T47D (cell line): ENCODE measurements around the gene FMNL1.

Experiments
- DNase-seq, 2 experiments: peaks; one replicate each; pipeline versions ENCODE4 v3.0.0 to v3.0.0-alpha.2; 2011 to 2012; ENCODE audit warnings: low read depth in 1 of 2, low spot score in 1 of 2
- JUND ChIP-seq: IDR thresholded peaks from 2 replicates; pipeline ENCODE4 v1.6.1; 2012; ENCODE audit warnings: low read depth
- in situ Hi-C: cut with HindIII; loops from 2 replicates; pipeline ENCODE4 v1.10.0; 2016; ENCODE audit warnings: low sequenced_read_pairs, low pct_unique_long_range_greater_than_20kb

The FMNL1 gene

DNA sequence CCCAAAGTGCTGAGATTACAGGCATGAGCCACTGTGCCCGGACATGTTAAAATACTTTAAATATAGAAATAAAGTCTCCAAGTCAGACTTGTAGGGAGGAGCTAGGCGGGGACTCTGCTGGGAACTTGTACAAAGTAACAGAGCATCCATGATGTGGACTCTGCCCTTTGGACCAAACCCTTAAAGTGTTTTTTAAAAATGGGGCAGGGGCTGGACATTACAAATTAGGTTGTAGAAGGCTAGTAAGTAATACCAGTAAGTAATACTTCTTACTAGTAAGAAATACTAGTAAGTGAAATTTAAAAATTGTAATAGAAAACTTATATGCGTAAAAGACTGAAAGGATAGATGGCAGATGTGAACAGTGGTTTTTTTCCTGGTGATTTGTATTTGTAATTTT, 49.9 kb downstream of the FMNL1 start:
- in situ Hi-C loops = no loop called here
- no peak for DNase-seq
- TF ChIP-seq JUND = no peak

GRCh38 chr17:45273551-45273957, 51.9 kb downstream of the FMNL1 start:
- in situ Hi-C loops = no loop called here
- no peak for TF ChIP-seq JUND

DNA sequence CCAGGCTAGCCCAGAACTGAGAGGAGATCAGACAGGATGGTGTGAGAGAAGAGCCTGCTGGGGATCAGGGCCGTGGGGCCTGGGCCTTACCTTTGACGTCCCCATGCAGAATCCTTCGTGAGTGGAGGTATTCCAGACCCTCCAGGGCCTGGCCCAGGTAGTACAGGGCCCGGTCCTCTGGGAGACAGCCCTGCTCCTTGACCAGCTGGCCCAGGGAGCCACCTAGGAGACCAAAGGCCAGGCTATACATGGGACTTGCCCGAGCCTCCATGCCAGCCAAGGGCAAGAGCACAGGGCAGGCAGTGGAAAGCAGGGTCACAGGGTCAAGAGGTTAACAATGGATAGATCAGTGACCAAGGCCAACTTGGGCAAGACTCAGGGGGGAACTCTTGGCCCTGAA, 52.3 kb downstream of the FMNL1 start:
- TF ChIP-seq JUND = no peak
- in situ Hi-C loops = no loop called here
- no peak for DNase-seq

More at GRCh38 chr17:45273551-45273957, 51.9 kb downstream of the FMNL1 start:
- DNase-seq = no peak

DNA sequence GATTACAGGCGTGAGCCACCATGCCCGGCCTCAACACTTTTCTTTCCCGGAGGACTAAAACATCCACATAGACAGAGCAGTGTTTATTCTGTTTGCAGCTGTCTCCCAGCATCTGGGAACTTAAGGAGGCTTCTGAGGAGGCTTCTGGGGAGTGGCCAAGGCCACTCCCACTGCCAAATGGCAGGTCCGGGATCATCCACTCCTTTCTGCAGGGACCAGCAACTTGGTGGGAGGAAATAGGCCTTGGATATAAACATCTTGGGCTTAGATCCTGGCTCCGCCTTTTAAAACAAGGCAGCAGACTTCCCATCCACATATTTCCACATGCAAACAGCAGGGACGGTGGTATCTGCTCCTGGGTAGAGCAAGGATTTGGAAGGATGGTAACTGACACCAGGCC, 54.3 kb downstream of the FMNL1 start:
- no peak for TF ChIP-seq JUND
- no peak for DNase-seq
- in situ Hi-C loops = no loop called here

GRCh38 chr17:45277216-45277849, 55.6 kb downstream of the FMNL1 start:
- DNase-seq = peak; percentile 86 to 94
- TF ChIP-seq JUND = no peak
- in situ Hi-C loops = no loop called here

DNA sequence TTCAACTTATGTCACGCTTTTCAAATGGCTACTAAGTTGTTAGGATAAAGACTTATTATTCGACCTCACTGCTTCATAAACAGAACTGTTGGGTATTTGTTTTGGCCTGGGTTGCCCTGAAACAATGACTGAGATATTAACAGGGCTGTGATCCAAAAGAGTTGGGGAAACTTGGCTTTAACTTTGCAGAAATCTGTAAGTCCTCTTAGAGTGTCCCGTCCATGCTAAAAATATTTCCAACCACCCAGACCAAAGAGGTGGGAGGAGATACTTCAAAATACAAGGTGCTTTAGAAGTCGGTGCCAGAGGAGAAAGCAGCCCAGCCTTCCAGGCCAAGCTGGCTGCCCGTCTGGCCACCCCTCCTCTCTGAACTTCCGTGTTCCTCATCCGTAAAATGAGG, 56.3 kb downstream of the FMNL1 start:
- TF ChIP-seq JUND = no peak
- in situ Hi-C loops = no loop called here
- DNase-seq = no peak

DNA sequence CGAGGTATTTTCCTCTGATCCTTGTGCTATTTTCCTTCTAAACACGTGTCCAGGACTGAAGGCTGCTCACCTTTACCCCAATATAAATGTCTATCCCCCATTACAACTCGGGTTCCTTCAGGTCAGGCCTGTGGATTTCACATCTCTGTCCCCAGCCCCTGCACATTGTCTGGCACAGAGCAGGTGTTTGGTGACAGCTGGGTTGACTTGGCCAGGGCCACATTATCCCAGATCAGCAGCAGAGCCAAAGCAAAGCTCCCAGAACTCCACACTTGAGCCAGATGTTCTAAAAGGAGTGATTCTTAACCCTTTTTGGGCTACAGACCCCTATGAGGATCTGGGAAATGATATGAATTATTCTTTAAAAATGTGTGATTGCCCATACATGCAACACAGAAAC, 58.2 kb downstream of the FMNL1 start:
- DNase-seq = no peak
- no peak for TF ChIP-seq JUND
- in situ Hi-C loops = no loop called here

- TF ChIP-seq JUND = no peak
- DNase-seq = no peak
- in situ Hi-C loops = no loop called here
Observed at GRCh38 chr17:45282683-45283644, 61.3 kb downstream of the FMNL1 start.

GRCh38 chr17:45283711-45284110, 62.0 kb downstream of the FMNL1 start:
- in situ Hi-C loops = no loop called here
- no peak for TF ChIP-seq JUND
- no peak for DNase-seq

- DNase-seq = peak in 1 of 2 experiments; percentile 41
- TF ChIP-seq JUND = no peak
- in situ Hi-C loops = no loop called here
Observed at GRCh38 chr17:45284176-45285140, 62.8 kb downstream of the FMNL1 start.

DNA sequence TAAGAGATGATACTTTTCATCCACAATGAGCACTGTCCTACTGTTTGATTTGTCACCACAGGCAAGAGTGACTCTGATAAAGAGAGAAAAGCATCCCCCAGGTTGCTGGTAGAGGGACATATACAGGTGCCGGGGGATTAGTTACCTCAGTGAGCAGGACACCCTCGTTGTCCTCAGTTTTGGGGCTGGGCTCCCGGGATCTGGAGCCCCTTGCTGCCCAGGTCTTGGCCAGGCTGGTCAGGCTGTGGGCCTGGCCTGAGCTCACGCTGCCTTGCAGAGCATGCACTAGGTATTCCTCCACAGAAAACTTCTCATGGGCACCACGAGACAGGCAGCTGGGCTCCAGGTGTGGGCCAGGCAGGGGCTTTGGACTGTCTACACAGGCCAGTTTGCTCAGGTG, 64.6 kb downstream of the FMNL1 start:
- no peak for TF ChIP-seq JUND
- in situ Hi-C loops = no loop called here
- no peak for DNase-seq

DNA sequence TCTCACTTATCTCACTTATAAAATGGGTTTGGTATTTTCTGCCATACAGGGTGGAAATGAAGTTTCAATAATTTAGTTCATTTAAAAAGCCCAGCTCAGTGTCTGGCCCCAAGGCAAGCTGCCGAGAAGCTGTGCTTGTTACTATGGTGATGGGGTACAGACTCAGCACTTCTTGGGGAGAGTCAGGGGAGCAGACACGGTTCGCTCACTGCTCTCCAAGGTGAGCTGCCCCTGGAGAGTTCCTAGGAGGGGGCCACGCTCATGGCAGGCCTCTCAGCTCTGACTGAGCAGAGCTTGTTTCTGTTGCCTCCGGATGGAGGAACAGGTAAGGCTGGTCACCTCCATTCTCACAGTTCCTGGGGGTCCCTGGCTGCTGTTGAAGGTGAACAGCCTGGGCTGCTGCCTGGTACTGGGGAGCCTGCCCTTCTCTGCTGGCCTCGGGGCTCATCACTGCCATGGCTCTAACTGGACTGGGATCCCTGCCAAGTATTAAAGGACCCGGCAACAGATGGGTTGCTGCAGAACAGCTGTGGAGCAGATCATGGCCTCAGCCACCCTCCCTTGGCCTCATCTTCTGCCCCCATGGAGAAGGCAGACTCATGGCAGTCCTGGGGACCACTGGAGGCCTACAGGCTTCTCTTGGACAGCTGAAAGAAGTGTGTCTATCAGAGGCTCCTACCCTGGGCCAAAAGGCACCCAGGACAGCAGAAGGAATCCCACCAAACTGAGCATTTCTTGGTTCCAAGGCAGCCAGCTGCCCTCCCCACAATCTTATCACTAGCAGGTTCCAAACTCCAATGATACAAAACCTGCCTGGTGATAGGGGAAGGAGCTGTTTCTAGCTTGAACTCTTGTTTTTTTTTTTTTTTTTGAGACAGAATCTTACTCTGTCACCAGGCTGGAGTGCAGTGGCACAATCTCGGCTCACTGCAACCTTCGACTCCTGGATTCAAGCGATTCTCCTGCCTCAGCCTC, 66.1 kb downstream of the FMNL1 start:
- DNase-seq = no peak
- no peak for TF ChIP-seq JUND
- in situ Hi-C loops = no loop called here
